GM23248 (cell line): ENCODE measurements around the gene MAN2B2. TPM values are rescaled to one million over a fixed set of nuclear protein-coding genes. Genes with fewer than 3 reads are reported as not detected.
A peak's percentile ranks its signal among the peaks of the same experiment; 100 is the strongest.

Source experiments
- DNase-seq: peaks from one replicate; pipeline ENCODE4 v3.0.0-alpha.2; 2015
- H2AFZ ChIP-seq: fragments of 200-600 bp; sonication (generic); 2 replicates; pipeline ENCODE4 v1.6.1; 2016; ENCODE audit warnings: antibody characterized with exemption
- H3F3A ChIP-seq: fragments of 200-600 bp; sonication (generic); 2 replicates; pipeline ENCODE4 v1.6.1; 2016; ENCODE audit warnings: mild to moderate bottlenecking, antibody characterized with exemption, mixed run types; ENCODE audit not compliant: insufficient read depth
- H3K27ac ChIP-seq: fragments of 200-600 bp; sonication (generic); 2 replicates; pipeline ENCODE4 v1.5.1; 2016; ENCODE audit warnings: mild to moderate bottlenecking
- H3K27me3 ChIP-seq: fragments of 200-600 bp; sonication (generic); replicated peaks from 2 replicates; pipeline ENCODE4 v1.6.1; 2016; ENCODE audit warnings: mild to moderate bottlenecking; ENCODE audit not compliant: insufficient read depth
- H3K36me3 ChIP-seq: fragments of 200-600 bp; sonication (generic); 2 replicates; pipeline ENCODE4 v1.6.1; 2016; ENCODE audit warnings: low read depth, mild to moderate bottlenecking
- H3K4me1 ChIP-seq: fragments of 200-600 bp; sonication (generic); 2 replicates; pipeline ENCODE4 v1.6.1; 2016; ENCODE audit warnings: mild to moderate bottlenecking; ENCODE audit not compliant: insufficient read depth
- H3K4me2 ChIP-seq: fragments of 200-600 bp; sonication (generic); one replicate; pipeline ENCODE4 v1.6.1; 2016; ENCODE audit warnings: mild to moderate bottlenecking; ENCODE audit not compliant: unreplicated experiment
- H3K4me3 ChIP-seq: fragments of 200-600 bp; sonication (generic); 2 replicates; pipeline ENCODE4 v1.5.1; 2016; ENCODE audit warnings: mild to moderate bottlenecking
- H3K79me2 ChIP-seq: fragments of 200-600 bp; sonication (generic); 2 replicates; pipeline ENCODE4 v1.6.1; 2016; ENCODE audit warnings: mild to moderate bottlenecking; ENCODE audit not compliant: insufficient read depth
- H3K9ac ChIP-seq: fragments of 200-600 bp; sonication (generic); 2 replicates; pipeline ENCODE4 v1.6.1; 2016; ENCODE audit warnings: mild to moderate bottlenecking
- H3K9me2 ChIP-seq: fragments of 200-600 bp; sonication (generic); 2 replicates; pipeline ENCODE4 v1.6.1; 2016; ENCODE audit warnings: mixed run types, mild to moderate bottlenecking, moderate library complexity; ENCODE audit not compliant: insufficient read depth
- H3K9me3 ChIP-seq: fragments of 200-600 bp; sonication (generic); one replicate; pipeline ENCODE4 v1.6.1; 2017; ENCODE audit warnings: low read depth
- H4K20me1 ChIP-seq: fragments of 200-600 bp; sonication (generic); 2 replicates; pipeline ENCODE4 v1.6.0; 2016; ENCODE audit not compliant: insufficient read depth
- EZH2 ChIP-seq: fragments of 200-600 bp; sonication (generic); IDR thresholded peaks from 2 replicates; pipeline ENCODE4 v1.6.1; 2018; ENCODE audit warnings: antibody characterized with exemption, mild to moderate bottlenecking; ENCODE audit not compliant: insufficient read depth, poor library complexity, severe bottlenecking
- EZH2phosphoT487 ChIP-seq: fragments of 200-600 bp; sonication (generic); IDR thresholded peaks from 2 replicates; pipeline ENCODE4 v1.6.1; 2018; ENCODE audit warnings: antibody characterized with exemption, moderate library complexity, mild to moderate bottlenecking, low read depth; ENCODE audit not compliant: insufficient read depth
- WGBS, 2 experiments: methylation state at CpG; one replicate each; pipeline ENCODE4 v1.1.6; 2015 to 2017; ENCODE audit warnings: low lambda C conversion rate in 2 of 2, low coverage in 1 of 2; ENCODE audit errors: missing lambda C conversion rate in 2 of 2; 5-methylcytosine and 5-hydroxymethylcytosine counted together
- in situ Hi-C: fragments of 300-500 bp; cut with MboI; formaldehyde crosslinking; loops from 2 replicates; pipeline ENCODE4 v1.15.0; 2020
- polyA plus RNA-seq: library from polyadenylated mRNA; unstranded; fragments of >200 nt; fragmentation: Nextera tagmentation; extraction: Ambion mirVana; gene quantifications from 2 replicates; pipeline ENCODE4 v1.2.1, GENCODE V29; 2016
- total RNA-seq: library from RNA; depleted of rRNA; stranded (reverse); fragments of >200 nt; shearing (Covaris generic); gene quantifications from 2 replicates; pipeline ENCODE4 v1.2.3, GENCODE V29; 2014

Gene MAN2B2
- total and polyA plus RNA-seq, 2 experiments from 2014 or later: 28.7 to 40.1 TPM

GRCh38 chr4:6546091-6546490, 28.9 kb upstream of the MAN2B2 start:
- Histone ChIP-seq H3K4me2 (no peak overlapping the region), H3K36me3 (no peaks in the 10 kb centered on the region), H3K9me2 (no peaks in the 10 kb centered on the region), H2AFZ (no peak overlapping the region), H3K27me3 (no peaks in the 10 kb centered on the region; the same call in 1 of the 2 replicates), H3K9ac (no peak overlapping the region), H3K79me2 (no peaks in the 10 kb centered on the region), H3K27ac (no peak overlapping the region), H3K4me1 (no peaks in the 10 kb centered on the region), H3F3A (no peaks in the 10 kb centered on the region), H3K4me3 (no peak overlapping the region), H4K20me1 (no peaks in the 10 kb centered on the region), H3K9me3 (no peaks in the 10 kb centered on the region)
- TF ChIP-seq EZH2phosphoT487 (no peak), EZH2 (no peak)
- 35 to 40% methylated on average over 4 of the region's 4 CpGs for WGBS, 2 experiments
- in situ Hi-C loops: loop anchor here (10.0 kb wide), 1 partner anchor 211 kb away; no protein-coding TSS in a partner anchor
- no peak for DNase-seq

GRCh38 chr4:6546681-6547447, 28.1 kb upstream of the MAN2B2 start:
- H4K20me1 ChIP-seq: no peaks in the 10 kb centered on the region
- 9 to 13% methylated on average over 18 to 19 of the region's 19 CpGs for WGBS, 2 experiments
- no peaks in the 10 kb centered on the region for H3K9me2 ChIP-seq
- in situ Hi-C loops: loop anchor here (10.0 kb wide), 1 partner anchor 212 kb away; no protein-coding TSS in a partner anchor
- H3K4me2 ChIP-seq: no peak overlapping the region
- peak; percentile 80 for DNase-seq
- no peaks in the 10 kb centered on the region for H3K79me2 ChIP-seq
- H2AFZ ChIP-seq: no peak overlapping the region
- no peaks in the 10 kb centered on the region for H3K9me3 ChIP-seq
- H3K9ac ChIP-seq: no peak overlapping the region
- H3K36me3 ChIP-seq: no peaks in the 10 kb centered on the region
- no peak for TF ChIP-seq EZH2
- no peak for TF ChIP-seq EZH2phosphoT487
- no peaks in the 10 kb centered on the region; the same call in 1 of the 2 replicates for H3K27me3 ChIP-seq
- H3K27ac ChIP-seq: no peak overlapping the region
- H3F3A ChIP-seq: no peaks in the 10 kb centered on the region
- H3K4me1 ChIP-seq: no peaks in the 10 kb centered on the region
- no peak overlapping the region for H3K4me3 ChIP-seq

GRCh38 chr4:6548201-6548881, 26.6 kb upstream of the MAN2B2 start:
- Histone ChIP-seq H4K20me1 (no peaks in the 10 kb centered on the region), H3K27ac (no peak overlapping the region), H3K4me3 (no peak overlapping the region), H3K4me1 (no peaks in the 10 kb centered on the region), H3F3A (no peaks in the 10 kb centered on the region), H3K9ac (no peak overlapping the region), H3K4me2 (no peak overlapping the region), H2AFZ (no peak overlapping the region), H3K79me2 (no peaks in the 10 kb centered on the region), H3K36me3 (no peaks in the 10 kb centered on the region), H3K9me2 (no peaks in the 10 kb centered on the region), H3K27me3 (no peaks in the 10 kb centered on the region; the same call in 1 of the 2 replicates), H3K9me3 (no peaks in the 10 kb centered on the region)
- in situ Hi-C loops: loop anchor here (10.0 kb wide), 1 partner anchor 214 kb away; no protein-coding TSS in a partner anchor
- 65 to 72% methylated on average over 8 of the region's 8 CpGs for WGBS, 2 experiments
- peak; percentile 57 for DNase-seq
- TF ChIP-seq EZH2: no peak
- TF ChIP-seq EZH2phosphoT487: no peak

- no peaks in the 10 kb centered on the region for H3K9me3 ChIP-seq
- 20 to 27% methylated on average over 4 of the region's 4 CpGs for WGBS, 2 experiments
- no peaks in the 10 kb centered on the region for H3F3A ChIP-seq
- TF ChIP-seq EZH2phosphoT487: no peak
- no peak overlapping the region for H3K4me2 ChIP-seq
- H3K9me2 ChIP-seq: no peaks in the 10 kb centered on the region
- DNase-seq: no peak
- H2AFZ ChIP-seq: no peak overlapping the region
- no peaks in the 10 kb centered on the region for H3K4me1 ChIP-seq
- no peak overlapping the region for H3K9ac ChIP-seq
- H3K36me3 ChIP-seq: no peaks in the 10 kb centered on the region
- in situ Hi-C loops: loop anchor here (10.0 kb wide), 1 partner anchor 214 kb away; no protein-coding TSS in a partner anchor
- no peak overlapping the region for H3K27ac ChIP-seq
- H3K27me3 ChIP-seq: no peaks in the 10 kb centered on the region; the same call in 1 of the 2 replicates
- H4K20me1 ChIP-seq: no peaks in the 10 kb centered on the region
- H3K4me3 ChIP-seq: no peak overlapping the region
- H3K79me2 ChIP-seq: no peaks in the 10 kb centered on the region
Measured at GRCh38 chr4:6548882-6549230, 26.1 kb upstream of the MAN2B2 start.
